Activated CD8-positive, alpha-beta memory T cell treated with anti-CD3 and anti-CD28 coated beads, Interleukin-2, amount 50 U/mL, for 48 hours (primary cell): ENCODE results near the gene OSBP2.
"Not testable (repeated sequence)": the region's sequence is repeated elsewhere in the genome, so short reads cannot be mapped to it uniquely, and the experiment has no call there.

Experiments used
- DNase-seq: peaks from one replicate; pipeline ENCODE4 v3.0.0-alpha.2; 2020

OSBP2 gene

DNA sequence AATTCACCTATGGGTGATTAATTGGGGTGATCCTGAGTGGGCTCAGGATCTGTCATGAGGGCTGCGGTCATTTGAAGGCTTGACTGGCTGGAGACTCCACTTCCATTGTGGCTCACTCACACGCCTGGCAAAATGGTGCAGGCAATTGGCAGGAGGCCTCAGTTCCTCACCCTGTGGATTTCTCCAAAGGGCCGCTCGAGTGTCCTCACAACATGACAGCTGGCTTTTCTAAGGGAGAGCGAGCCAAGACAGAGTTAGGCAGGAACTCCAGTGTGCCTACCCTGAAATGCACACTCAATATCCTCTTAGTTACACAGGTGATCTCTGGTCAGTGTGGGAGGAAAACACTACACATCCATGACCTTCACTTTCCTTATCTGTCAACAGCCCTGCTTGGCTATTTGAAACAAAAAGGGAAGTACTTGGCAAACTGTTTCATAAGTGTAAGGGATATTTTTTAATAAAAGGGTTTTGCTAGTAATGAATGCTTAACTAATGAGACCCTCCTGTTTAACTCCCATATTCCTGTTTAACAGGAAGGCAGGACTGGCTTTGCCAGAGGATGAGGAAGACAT is 25.7 kb downstream of the OSBP2 start:
- DNase-seq = no peak

GRCh38 chr22:30721741-30722140 is 27.1 kb downstream of the OSBP2 start:
- DNase-seq = no peak

- no peak for DNase-seq
Measured at GRCh38 chr22:30728826-30729225, 34.2 kb downstream of the OSBP2 start.

GRCh38 chr22:30731658-30732057 is 37.0 kb downstream of the OSBP2 start:
- DNase-seq = no peak

- no peak for DNase-seq
Measured at GRCh38 chr22:30732426-30732825, 37.8 kb downstream of the OSBP2 start.

DNA sequence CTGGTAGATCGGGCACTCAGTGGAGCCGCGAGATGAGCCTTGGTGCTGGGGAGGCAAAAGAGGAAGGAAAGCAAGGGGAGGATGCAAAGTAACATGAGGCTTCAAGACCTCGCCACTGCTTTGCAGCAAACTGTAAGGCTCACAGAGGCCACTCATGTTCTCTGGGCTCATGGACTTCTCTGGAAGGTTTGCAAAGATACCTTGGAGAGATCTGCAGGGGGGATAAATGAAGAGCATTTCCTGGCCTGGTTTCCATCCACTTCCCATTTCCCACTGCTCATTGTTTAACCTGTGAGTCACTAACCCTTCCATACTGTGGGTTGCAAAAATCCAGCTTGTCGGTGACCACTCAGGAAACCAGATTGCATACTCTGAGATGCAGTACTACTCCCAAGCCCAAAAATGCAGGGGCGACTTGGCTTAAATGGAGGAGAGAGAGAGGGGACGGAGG is 38.5 kb downstream of the OSBP2 start:
- no peak for DNase-seq

DNA sequence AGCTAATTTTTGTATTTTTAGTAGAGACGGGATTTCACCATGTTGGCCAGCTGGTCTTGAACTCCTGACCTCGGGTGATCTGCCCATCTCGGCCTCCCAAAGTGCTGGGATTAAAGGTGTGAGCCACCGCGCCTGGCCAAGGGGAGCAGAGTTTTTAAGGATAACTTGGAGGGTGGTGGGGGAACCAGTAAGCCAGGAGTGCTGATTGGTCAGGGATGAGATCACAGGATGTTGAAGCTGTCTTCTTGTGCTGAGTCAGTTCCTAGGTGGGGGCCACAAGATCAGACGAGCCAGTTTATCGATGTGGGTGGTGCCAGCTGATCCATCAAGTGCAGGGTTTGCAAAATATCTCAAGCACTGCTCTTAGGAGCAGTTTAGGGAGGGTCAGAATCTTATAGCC is 45.3 kb downstream of the OSBP2 start:
- DNase-seq = not testable (repeated sequence)

DNA sequence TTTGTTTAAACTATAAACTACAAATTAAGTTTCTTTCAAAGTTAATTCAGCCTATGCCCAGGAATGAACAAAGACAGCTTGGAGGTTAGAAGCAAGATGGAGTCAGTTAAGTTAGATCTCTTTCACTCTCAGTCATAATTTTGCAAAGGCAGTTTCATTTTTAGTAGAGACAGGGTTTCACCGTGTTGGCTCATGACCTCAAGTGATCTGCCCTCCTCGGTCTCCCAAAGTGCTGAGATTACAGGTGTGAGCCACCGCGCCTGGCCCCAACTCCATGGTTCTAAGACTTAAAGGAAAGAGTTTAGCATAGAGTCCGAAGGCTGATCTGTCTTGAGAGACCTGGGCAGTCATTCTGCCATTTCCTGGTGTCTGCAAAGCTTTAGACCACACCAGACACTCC is 45.8 kb downstream of the OSBP2 start:
- DNase-seq = peak; percentile 72

- DNase-seq = no peak
Measured at GRCh38 chr22:30742291-30743256, 47.9 kb downstream of the OSBP2 start.

- peak; percentile 63 for DNase-seq
Measured at GRCh38 chr22:30743257-30744020, 48.8 kb downstream of the OSBP2 start.

GRCh38 chr22:30744224-30744623 is 49.5 kb downstream of the OSBP2 start:
- DNase-seq = no peak

GRCh38 chr22:30747493-30747892 is 52.8 kb downstream of the OSBP2 start:
- no peak for DNase-seq

GRCh38 chr22:30749272-30749671 is 54.6 kb downstream of the OSBP2 start:
- DNase-seq = no peak

DNA sequence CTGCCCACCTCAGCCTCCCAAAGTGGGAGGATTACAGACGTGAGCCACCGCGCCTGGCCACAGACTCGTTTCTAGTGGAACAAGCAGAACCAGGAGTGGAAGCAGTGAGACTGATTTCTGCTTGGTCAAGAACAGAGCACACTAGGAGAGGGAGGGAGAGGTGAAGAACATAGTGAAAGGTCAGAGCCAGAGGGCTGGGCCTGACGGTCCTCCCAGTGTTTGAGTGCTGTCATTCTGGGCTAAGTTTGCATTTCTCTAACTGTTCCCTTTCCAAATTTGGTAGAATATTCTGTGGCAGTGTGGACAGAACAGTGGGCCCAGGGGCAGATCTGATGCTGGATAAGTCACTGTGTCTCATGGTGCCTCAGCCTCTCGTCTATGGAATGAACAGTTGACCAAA is 55.2 kb downstream of the OSBP2 start:
- DNase-seq = no peak

DNA sequence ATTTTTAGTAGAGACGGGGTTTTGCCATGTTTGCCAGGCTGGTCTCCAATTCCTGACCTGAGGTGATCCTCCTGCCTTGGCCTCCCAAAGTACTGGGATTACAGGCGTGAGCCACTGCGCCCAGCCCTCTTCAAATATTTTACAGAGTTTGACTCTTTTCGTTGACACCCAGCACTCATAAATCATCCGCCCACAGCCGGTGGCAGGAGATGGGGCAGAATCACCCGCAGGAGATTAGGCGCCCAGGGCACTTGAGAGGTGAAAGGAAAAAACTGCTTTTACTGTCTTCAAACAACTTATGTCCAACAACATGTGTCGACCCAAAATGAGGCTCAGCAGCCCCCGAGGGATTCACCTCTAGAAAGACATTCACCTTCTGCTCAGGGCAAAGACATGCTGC is 56.9 kb downstream of the OSBP2 start:
- no peak for DNase-seq

DNA sequence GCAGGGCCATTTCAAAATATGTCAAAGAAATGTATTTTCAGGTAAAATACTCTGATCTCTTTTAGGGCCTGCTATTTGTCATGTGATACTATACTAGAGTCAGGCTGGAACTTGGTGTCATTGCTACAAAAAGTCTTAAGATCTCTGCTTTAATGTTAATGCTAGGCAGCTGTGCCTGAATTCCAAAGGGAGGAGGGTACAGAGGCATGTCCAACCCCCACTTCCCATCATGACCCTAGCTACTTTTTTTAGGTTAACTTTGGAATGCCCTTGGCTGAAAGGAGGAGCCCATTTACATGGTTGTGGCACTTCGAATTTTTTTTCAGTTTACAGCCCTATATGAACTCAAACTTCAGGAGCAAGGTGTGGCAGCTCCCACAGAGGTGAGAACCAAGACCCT is 58.1 kb downstream of the OSBP2 start:
- no peak for DNase-seq

DNA sequence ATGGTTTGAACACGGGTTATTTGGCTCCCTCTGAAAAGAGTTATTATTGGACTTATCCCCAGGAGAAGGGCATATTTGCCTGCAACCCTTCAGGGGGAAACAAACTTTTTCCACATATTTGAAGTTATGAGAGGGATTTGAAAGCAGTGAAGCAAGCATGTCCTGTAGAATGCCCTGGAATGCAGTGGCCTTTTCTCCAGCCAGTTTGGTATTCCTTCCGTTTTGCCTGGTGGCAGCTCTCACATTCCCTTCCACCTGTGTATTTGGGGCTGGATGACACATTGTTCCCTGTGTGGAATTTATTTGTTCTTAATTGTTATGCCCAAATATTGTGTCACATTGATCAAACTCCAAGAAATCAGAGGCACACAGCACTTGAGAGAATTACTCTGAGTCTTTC is 59.0 kb downstream of the OSBP2 start:
- DNase-seq = no peak

GRCh38 chr22:30754521-30754920 is 59.8 kb downstream of the OSBP2 start:
- DNase-seq = no peak

- DNase-seq = no peak
Measured at GRCh38 chr22:30754971-30755758, 60.5 kb downstream of the OSBP2 start.

GRCh38 chr22:30755759-30756124 is 61.1 kb downstream of the OSBP2 start:
- no peak for DNase-seq

DNA sequence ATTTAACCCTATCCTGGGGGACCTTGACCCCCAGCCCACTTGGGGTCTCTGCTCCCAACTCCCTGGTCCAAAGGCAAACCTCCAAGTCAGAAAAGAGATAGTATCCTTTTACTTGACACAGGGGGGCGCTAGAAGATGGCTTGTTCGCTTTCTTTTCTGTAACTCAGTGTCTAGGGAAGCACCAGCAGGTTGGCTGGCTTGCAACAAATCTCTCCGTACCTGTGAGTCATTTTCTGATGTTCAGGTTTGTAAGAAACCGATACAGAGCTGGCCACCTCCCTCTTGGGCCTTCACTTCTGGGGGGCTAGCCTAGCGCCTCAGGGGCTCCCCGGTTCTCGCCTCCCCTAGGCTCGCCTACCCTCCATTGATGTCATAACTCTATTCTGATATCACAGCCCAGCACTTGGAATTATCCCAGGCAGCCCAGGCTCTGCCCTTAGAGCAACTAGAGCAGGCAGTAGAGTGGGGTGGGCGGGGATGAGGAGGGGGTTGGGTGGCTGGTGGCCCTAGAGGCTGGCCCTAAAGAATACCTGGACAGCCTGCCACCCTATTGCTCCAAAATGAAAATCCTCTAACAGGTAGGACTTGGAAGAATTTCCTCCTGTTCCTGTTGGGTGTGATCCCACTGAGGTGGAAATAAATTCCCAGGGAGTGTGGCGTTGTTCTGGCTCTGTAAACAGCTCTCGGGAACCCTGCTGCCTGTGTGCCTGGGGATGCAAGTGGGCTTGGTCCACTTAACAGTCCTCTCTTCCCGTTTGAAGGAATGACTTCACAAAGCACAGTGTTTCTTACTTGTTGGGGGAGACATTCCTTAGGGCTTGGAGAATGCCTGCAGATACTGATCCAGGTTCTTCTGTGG is 69.4 kb downstream of the OSBP2 start:
- no peak for DNase-seq

DNA sequence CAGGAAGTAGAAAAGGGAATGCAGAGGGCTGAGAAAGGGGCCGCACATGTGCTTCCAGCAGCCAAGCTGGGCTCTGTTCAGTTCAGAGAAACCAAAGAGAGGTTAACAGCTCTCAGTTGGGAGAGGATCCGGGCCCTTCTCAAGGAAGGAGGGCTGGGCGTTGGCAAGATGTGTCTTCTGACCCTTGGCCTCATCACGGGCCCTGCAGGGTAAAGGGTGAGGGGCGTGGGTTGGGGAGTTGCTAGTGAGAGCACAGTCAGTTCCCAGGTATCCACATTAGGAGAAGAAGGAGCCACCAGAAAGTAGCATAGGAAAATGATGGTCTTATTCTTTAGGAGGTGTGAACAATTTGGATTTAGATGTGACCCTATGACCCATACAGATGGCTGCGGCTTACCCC is 73.0 kb downstream of the OSBP2 start:
- no peak for DNase-seq
